ENCODE data around the gene TOGARAM2.

GRCh38 chr2:29062371-29062770 is 81.3 kb downstream of the TOGARAM2 start:
- TF ChIP-seq ZNF8 (CRISPR knock-in tag; IDR thresholded peaks at IDR 0.05) (no peak), PPARA (CRISPR knock-in tag; IDR thresholded peaks at IDR 0.05; ENCODE audit: borderline replicate concordance) (no peak)
